Muscle layer of colon (tissue), 2 donors: ENCODE results near the gene AK8.

Experiments used
- H3K27ac ChIP-seq: one replicate; pipeline ENCODE4 v1.7.0; 2013; ENCODE audit warnings: low read depth, mild to moderate bottlenecking, low read length, moderate library complexity
- H3K27me3 ChIP-seq, 2 donors: one replicate each; pipeline ENCODE4 v1.7.0; 2013; ENCODE audit warnings: low read length in 2 of 2, mild to moderate bottlenecking in 2 of 2; ENCODE audit not compliant: insufficient read depth in 2 of 2, control insufficient read depth in 1 of 2
- H3K36me3 ChIP-seq: one replicate; pipeline ENCODE4 v1.7.0; 2013; ENCODE audit warnings: mild to moderate bottlenecking, low read length; ENCODE audit not compliant: insufficient read depth
- H3K4me1 ChIP-seq: one replicate; pipeline ENCODE4 v1.7.0; 2013; ENCODE audit warnings: mild to moderate bottlenecking, low read length; ENCODE audit not compliant: insufficient read depth
- H3K4me3 ChIP-seq, 2 donors: one replicate each; pipeline ENCODE4 v1.7.0; 2013; ENCODE audit warnings: low read length in 2 of 2, low read depth in 1 of 2, mild to moderate bottlenecking in 1 of 2, moderate library complexity in 1 of 2
- H3K9ac ChIP-seq: one replicate; pipeline ENCODE4 v1.7.0; 2013; ENCODE audit warnings: low read length
- H3K9me3 ChIP-seq: one replicate; pipeline ENCODE4 v1.7.0; 2013; ENCODE audit warnings: mild to moderate bottlenecking, low read length
- donor health status: abdominal sarcoma.
- donor health status: Adenocarcinoma of cecum.

Gene AK8

GRCh38 chr9:132788378-132788777, 89.7 kb downstream of the AK8 start:
- Histone ChIP-seq H3K9ac (no peak overlapping the region), H3K9me3 (no peaks in the 10 kb centered on the region), H3K27ac (no peak overlapping the region)

DNA sequence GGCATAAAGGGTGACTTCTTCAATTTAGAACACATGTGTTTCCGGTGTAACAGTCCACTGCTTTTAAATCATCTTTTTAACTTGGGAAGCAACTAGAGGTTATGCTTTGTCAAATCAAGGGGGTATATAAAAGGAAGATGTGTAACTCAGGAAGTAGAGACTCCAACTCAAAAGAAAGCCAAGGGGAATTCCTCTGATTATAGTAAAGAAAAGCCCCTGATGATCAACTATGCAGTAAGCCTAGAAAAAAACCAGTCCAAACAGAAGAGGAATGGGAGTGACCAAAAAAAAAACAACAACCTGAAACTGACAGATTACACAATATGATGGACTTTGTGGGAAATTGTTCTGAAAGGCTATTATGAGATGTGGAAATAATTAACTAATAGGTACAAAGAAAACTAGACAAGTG, 90.3 kb downstream of the AK8 start:
- Histone ChIP-seq H3K27me3 (no peaks in the 10 kb centered on the region), H3K9me3 (no peaks in the 10 kb centered on the region), H3K27ac (no peak overlapping the region), H3K4me1 (no peaks in the 10 kb centered on the region), H3K4me3 (no peak overlapping the region), H3K36me3 (no peaks in the 10 kb centered on the region), H3K9ac (no peak overlapping the region)

More at GRCh38 chr9:132788378-132788777, 89.7 kb downstream of the AK8 start:
- Histone ChIP-seq H3K27me3 (no peaks in the 10 kb centered on the region), H3K4me1 (no peaks in the 10 kb centered on the region), H3K4me3 (no peak overlapping the region), H3K36me3 (no peaks in the 10 kb centered on the region)

DNA sequence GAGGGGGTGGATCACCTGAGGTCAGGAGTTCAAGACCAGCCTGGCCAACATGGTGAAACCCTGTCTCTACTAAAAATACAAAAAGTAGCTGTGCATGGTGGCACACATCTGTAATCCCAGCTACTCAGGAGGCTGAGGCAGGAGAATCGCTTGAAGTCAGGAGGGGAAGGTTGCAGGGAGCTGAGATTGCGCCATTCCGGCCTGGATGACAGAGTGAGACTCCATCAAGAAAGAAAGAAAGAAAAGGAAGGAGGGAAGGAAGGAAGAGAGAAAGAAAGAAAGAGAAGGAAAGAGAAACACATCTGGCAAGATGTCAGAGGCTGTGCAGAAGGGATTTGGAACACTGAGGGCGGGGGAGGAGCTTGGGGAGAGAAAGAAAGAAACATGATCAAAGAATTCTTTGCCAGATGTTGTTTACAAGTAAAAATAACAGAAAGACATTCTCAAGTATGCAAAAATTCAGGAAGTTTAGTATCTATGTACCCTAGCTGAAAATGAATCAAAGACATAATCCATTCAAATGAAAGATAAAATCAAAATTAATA, 93.7 kb downstream of the AK8 start:
- H3K27ac ChIP-seq = no peak overlapping the region
- no peak overlapping the region for H3K9ac ChIP-seq
- no peaks in the 10 kb centered on the region for H3K9me3 ChIP-seq
- H3K4me3 ChIP-seq = no peak overlapping the region
- no peaks in the 10 kb centered on the region for H3K36me3 ChIP-seq
- no peaks in the 10 kb centered on the region for H3K27me3 ChIP-seq
- no peaks in the 10 kb centered on the region for H3K4me1 ChIP-seq

DNA sequence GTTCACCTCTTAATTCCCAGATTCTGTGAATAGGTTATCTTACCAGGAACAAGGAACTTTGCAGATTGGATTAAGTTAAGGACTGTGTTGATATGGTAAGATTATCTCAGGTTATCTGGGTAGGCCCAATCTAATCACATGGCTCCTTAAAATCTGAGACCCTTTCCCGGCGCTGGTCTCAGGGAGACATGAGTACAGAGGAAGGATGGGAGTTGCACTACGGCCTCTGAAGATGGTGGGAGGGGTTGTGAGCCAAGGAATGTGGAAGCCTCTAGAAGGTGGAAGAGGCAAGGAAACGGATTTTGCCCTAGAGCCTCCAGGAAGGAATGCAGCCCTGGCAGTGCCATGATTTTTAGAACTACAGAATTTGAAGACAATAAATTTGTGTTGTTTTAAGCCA, 95.1 kb downstream of the AK8 start:
- Histone ChIP-seq H3K9me3 (no peaks in the 10 kb centered on the region), H3K4me3 (no peak overlapping the region), H3K36me3 (no peaks in the 10 kb centered on the region), H3K27me3 (no peaks in the 10 kb centered on the region), H3K9ac (no peak overlapping the region), H3K4me1 (no peaks in the 10 kb centered on the region), H3K27ac (no peak overlapping the region)

GRCh38 chr9:132782037-132782436, 96.0 kb downstream of the AK8 start:
- H3K27me3 ChIP-seq = no peaks in the 10 kb centered on the region
- H3K27ac ChIP-seq = no peak overlapping the region
- no peaks in the 10 kb centered on the region for H3K36me3 ChIP-seq
- H3K4me3 ChIP-seq = no peak overlapping the region
- no peaks in the 10 kb centered on the region for H3K4me1 ChIP-seq
- H3K9me3 ChIP-seq = no peaks in the 10 kb centered on the region
- H3K9ac ChIP-seq = no peak overlapping the region

GRCh38 chr9:132780230-132781007, 97.7 kb downstream of the AK8 start:
- Histone ChIP-seq H3K9me3 (no peaks in the 10 kb centered on the region), H3K27me3 (no peaks in the 10 kb centered on the region), H3K4me3 (no peak overlapping the region), H3K36me3 (no peaks in the 10 kb centered on the region), H3K4me1 (no peaks in the 10 kb centered on the region), H3K27ac (no peak overlapping the region), H3K9ac (no peak overlapping the region)

DNA sequence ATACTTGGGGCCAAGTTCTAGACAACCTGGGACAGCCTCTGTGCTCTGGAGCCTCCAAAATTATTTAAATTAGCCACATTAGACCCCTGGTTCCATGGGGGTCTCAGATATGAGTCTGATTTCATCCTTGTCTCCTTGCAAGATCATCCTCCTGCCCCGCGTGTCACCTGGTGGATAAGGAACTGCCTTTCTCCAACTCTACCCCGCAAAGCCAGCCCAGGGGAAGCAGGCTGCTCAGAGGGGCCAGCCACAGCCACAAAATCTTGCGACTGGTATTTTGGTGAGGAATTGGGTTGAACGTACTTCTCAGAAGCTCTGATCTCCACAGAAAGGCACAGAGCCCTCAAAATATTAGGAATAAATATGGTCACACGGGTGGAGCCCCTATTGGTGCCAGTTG, 101.2 kb downstream of the AK8 start:
- H3K9me3 ChIP-seq = no peaks in the 10 kb centered on the region
- H3K4me3 ChIP-seq = no peak overlapping the region
- H3K4me1 ChIP-seq = no peaks in the 10 kb centered on the region
- H3K36me3 ChIP-seq = no peaks in the 10 kb centered on the region
- no peak overlapping the region for H3K27ac ChIP-seq
- H3K27me3 ChIP-seq = no peaks in the 10 kb centered on the region
- no peak overlapping the region for H3K9ac ChIP-seq

DNA sequence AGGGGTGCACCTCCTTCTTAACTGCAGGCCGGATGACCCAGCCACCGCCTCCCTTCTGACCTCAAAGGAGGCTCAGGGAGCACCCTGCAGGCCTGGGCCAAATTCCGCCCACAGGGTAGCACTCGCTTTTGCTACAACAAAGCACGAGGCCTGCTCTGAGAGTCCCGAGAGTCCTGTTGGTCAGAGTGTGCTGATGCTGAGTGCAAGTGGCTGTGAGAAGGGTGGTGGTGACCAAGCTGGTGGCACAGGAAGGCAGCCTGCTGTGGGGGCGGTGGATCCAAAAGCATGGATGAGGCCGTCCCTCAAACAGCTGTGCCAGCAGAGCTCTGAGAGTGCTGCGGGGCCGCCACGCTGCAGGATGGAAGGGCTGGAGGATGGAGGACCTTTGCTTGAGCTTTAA, 101.8 kb downstream of the AK8 start:
- no peaks in the 10 kb centered on the region for H3K9me3 ChIP-seq
- no peaks in the 10 kb centered on the region for H3K27me3 ChIP-seq
- no peaks in the 10 kb centered on the region for H3K4me1 ChIP-seq
- no peak overlapping the region for H3K9ac ChIP-seq
- H3K36me3 ChIP-seq = no peaks in the 10 kb centered on the region
- H3K27ac ChIP-seq = no peak overlapping the region
- H3K4me3 ChIP-seq = no peak overlapping the region

DNA sequence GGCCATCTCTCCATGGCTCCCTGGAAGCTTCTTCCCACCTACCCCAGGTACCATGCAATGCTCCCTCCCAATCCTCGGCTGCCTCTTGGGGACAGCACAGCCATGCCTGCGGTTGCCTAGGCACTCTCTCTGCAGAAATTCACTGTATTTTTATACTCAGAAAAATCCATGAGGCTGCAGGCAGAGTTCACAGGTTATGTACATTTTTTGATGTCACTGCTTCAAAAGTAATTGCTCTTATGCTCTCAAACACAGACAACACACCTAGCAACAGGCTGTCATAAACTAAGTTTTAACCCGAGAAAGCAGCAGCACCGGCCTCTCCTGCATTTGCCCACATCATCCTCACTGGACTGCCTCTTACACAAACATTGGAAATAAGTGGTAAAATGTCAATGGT, 102.4 kb downstream of the AK8 start:
- H3K9me3 ChIP-seq = no peaks in the 10 kb centered on the region
- no peak overlapping the region for H3K9ac ChIP-seq
- no peaks in the 10 kb centered on the region for H3K36me3 ChIP-seq
- H3K27ac ChIP-seq = no peak overlapping the region
- H3K4me1 ChIP-seq = peaks cover 4% of the 10 kb centered on the region
- H3K27me3 ChIP-seq = no peaks in the 10 kb centered on the region
- H3K4me3 ChIP-seq = no peak overlapping the region

- no peaks in the 10 kb centered on the region for H3K27me3 ChIP-seq
- H3K27ac ChIP-seq = no peak overlapping the region
- H3K9ac ChIP-seq = no peak overlapping the region
- H3K4me3 ChIP-seq = no peak overlapping the region
- H3K36me3 ChIP-seq = no peaks in the 10 kb centered on the region
- H3K9me3 ChIP-seq = no peaks in the 10 kb centered on the region
- H3K4me1 ChIP-seq = peaks cover 5% of the 10 kb centered on the region
Observed at GRCh38 chr9:132774886-132775285, 103.2 kb downstream of the AK8 start.

- Histone ChIP-seq H3K9me3 (no peaks in the 10 kb centered on the region), H3K27me3 (no peaks in the 10 kb centered on the region), H3K36me3 (no peaks in the 10 kb centered on the region), H3K4me1 (peaks cover 5% of the 10 kb centered on the region), H3K4me3 (no peak overlapping the region), H3K9ac (no peak overlapping the region), H3K27ac (no peak overlapping the region)
Observed at GRCh38 chr9:132773764-132774339, 104.2 kb downstream of the AK8 start.

DNA sequence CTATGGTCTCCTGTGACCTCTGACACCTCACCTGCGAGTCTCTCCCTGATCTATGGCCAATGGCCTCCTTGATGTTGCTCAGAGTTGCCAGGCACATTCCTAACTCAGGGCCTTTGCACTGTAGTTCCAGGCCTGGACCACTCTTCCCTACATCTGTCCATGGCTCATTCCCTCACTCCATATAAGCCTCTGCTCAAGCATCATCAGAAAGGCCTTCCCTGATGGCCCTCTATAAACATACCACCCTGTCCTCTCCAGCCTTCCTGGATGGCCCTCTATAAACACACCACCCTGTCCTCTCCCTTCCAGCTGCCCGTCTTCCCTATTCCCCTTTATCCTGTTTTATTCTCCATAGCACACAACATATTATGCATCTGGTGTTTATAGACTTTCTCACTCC, 105.0 kb downstream of the AK8 start:
- Histone ChIP-seq H3K4me3 (no peak overlapping the region), H3K27ac (no peak overlapping the region), H3K9ac (no peak overlapping the region), H3K27me3 (no peaks in the 10 kb centered on the region), H3K4me1 (peaks cover 9% of the 10 kb centered on the region), H3K9me3 (no peaks in the 10 kb centered on the region), H3K36me3 (no peaks in the 10 kb centered on the region)
